ENCODE measurements around the gene OR8B3.

DNA sequence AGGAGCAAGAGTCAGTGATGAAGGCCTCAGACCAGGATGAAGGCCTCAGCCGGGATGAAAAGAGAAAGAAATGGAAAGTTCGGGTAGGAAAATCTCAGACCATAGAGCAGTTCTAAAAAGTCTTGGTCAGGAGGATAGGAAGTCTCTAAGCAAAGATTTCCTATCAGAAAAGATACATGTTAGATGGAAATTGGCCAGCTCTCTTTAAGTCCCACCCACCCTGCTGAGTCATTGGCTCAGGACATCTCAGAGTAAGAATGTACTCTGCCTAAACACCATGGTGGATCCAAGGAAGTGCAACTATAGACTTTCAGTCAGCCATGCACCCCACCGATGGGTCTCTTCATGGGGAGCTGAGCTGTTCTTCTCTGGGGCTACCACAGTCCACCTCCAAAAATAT, 4.4 kb downstream of the OR8B3 start:
- TF ChIP-seq, protein P1, sequence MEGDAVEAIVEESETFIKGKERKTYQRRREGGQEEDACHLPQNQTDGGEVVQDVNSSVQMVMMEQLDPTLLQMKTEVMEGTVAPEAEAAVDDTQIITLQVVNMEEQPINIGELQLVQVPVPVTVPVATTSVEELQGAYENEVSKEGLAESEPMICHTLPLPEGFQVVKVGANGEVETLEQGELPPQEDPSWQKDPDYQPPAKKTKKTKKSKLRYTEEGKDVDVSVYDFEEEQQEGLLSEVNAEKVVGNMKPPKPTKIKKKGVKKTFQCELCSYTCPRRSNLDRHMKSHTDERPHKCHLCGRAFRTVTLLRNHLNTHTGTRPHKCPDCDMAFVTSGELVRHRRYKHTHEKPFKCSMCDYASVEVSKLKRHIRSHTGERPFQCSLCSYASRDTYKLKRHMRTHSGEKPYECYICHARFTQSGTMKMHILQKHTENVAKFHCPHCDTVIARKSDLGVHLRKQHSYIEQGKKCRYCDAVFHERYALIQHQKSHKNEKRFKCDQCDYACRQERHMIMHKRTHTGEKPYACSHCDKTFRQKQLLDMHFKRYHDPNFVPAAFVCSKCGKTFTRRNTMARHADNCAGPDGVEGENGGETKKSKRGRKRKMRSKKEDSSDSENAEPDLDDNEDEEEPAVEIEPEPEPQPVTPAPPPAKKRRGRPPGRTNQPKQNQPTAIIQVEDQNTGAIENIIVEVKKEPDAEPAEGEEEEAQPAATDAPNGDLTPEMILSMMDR (IDR thresholded peaks at IDR 0.05; ENCODE audit: extremely low read depth in 1 of 2, insufficient read depth in 1 of 2, low read depth in 1 of 2, low read length in 2 of 2), result no peak
- TF ChIP-seq POLR2A (IDR thresholded peaks at IDR 0.05; ENCODE audit: low read depth, low read length), result no peak
- TF ChIP-seq EZH2 (IDR thresholded peaks at IDR 0.05; ENCODE audit: borderline replicate concordance, low read depth, low read length, severe bottlenecking), result no peak
- TF ChIP-seq, protein P2, sequence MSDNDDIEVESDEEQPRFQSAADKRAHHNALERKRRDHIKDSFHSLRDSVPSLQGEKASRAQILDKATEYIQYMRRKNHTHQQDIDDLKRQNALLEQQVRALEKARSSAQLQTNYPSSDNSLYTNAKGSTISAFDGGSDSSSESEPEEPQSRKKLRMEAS (IDR thresholded peaks at IDR 0.05; ENCODE audit: insufficient read depth, insufficient read length), result no peak

All from endothelial cell of umbilical vein (primary cell).